ENCODE measurements around the gene NEGR1. TPM values are rescaled to one million over a fixed set of nuclear protein-coding genes. Genes with fewer than 3 reads are reported as not detected.

NEGR1 gene
- total RNA-seq, 4 donors from 2014 or later: 34.5 to 58.8 (median 48.5) TPM

DNA sequence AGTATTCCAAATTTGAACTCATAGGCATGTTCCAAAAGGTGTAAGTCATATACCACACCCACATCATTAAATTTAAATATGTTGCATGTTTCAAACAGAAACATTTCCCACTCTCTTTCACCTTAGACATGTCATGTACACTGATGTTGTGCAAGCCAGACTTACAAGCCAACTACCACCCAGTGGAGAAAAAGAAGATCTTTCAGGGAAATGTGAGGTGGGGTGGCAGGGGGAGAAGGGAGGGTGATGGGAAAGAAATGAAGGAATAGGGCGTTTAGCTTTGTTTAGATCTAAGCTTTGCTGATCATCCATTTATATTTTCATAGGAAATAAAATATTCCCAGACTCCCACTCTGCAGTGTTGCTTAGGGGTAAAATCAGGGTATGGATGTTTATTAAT lies 1.6 kb downstream of the NEGR1 start:
- no peaks in the 10 kb centered on the region for H3K9me3 ChIP-seq
- DNase-seq (ENCODE audit: extremely low spot score): no peak
- 15% methylated on average over 1 of the region's 1 CpG for WGBS
- TF ChIP-seq, protein P1, sequence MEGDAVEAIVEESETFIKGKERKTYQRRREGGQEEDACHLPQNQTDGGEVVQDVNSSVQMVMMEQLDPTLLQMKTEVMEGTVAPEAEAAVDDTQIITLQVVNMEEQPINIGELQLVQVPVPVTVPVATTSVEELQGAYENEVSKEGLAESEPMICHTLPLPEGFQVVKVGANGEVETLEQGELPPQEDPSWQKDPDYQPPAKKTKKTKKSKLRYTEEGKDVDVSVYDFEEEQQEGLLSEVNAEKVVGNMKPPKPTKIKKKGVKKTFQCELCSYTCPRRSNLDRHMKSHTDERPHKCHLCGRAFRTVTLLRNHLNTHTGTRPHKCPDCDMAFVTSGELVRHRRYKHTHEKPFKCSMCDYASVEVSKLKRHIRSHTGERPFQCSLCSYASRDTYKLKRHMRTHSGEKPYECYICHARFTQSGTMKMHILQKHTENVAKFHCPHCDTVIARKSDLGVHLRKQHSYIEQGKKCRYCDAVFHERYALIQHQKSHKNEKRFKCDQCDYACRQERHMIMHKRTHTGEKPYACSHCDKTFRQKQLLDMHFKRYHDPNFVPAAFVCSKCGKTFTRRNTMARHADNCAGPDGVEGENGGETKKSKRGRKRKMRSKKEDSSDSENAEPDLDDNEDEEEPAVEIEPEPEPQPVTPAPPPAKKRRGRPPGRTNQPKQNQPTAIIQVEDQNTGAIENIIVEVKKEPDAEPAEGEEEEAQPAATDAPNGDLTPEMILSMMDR (IDR thresholded peaks at IDR 0.05): no peak
- TF ChIP-seq POLR2A (IDR thresholded peaks at IDR 0.05; ENCODE audit: low read depth) (no peak), EP300 (IDR thresholded peaks at IDR 0.05) (no peak), POLR2AphosphoS5 (IDR thresholded peaks at IDR 0.05) (no peak)
- peaks cover 0 to 62% (median 43%) of the 10 kb centered on the region in 4 donors for H3K4me1 ChIP-seq
- intact Hi-C loops (cut with DNase I): no loop called here
- H3K27ac ChIP-seq (replicated peaks in 1 of 4): peak overlapping the region; percentile 93 to 97 (median 94)
- H3K4me3 ChIP-seq: peak overlapping the region; percentile 71 to 80 (median 79)
- H3K36me3 ChIP-seq: no peaks in the 10 kb centered on the region
- no peaks in the 10 kb centered on the region for H3K27me3 ChIP-seq

DNA sequence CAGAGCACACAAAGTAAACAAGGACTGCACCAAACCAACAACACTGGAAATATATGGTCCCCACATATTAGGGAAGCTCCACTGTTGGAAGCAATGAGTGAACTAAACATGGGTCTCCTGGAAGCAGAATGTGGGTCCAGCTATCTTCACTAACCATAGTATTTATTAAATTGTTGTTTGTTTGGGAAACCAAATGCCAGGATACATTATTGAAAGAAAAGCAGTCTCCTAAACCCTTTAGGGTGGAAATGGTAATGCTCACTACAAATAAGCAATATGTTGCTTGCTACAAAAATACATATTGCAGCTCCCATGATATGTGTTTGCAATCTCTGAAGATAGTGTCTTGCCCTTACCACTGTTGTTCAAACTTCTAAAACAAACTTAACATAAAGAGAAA lies 2.2 kb downstream of the NEGR1 start:
- Histone ChIP-seq H3K36me3 (no peaks in the 10 kb centered on the region), H3K4me3 (peak overlapping the region; percentile 71 to 80 (median 79)), H3K27ac (replicated peaks in 1 of 4) (peak overlapping the region; percentile 93 to 97 (median 94)), H3K27me3 (no peaks in the 10 kb centered on the region), H3K4me1 (peaks cover 0 to 56% (median 38%) of the 10 kb centered on the region in 4 donors), H3K9me3 (no peaks in the 10 kb centered on the region)
- no peak for TF ChIP-seq POLR2AphosphoS5 (IDR thresholded peaks at IDR 0.05)
- no peak for TF ChIP-seq POLR2A (IDR thresholded peaks at IDR 0.05; ENCODE audit: low read depth)
- TF ChIP-seq, protein P1 (IDR thresholded peaks at IDR 0.05): no peak
- TF ChIP-seq EP300 (IDR thresholded peaks at IDR 0.05): no peak
- intact Hi-C loops (cut with DNase I): no loop called here
- DNase-seq (ENCODE audit: extremely low spot score): no peak

DNA sequence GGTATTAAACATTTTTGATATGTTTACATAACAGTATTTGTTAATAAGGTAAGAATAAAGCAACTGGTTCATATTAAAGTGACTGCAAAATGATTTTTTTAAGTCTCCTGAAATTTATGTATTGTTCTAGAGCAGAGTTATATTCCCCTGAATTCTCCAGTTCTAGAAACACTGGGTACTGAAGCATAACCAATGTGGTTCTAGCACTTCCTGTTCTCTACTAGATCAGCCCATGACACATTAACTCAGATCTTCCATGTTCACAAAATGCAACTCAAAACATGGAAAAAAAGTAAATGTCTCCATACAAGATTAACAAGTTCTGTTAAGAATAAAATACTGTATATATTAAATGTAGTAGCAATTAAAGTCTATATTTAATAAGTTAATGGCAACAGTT lies 3.9 kb downstream of the NEGR1 start:
- peaks cover 0 to 47% (median 34%) of the 10 kb centered on the region in 4 donors for H3K4me1 ChIP-seq
- peak overlapping the region; percentile 29 to 97 (median 94) for H3K27ac ChIP-seq (replicated peaks in 1 of 4)

DNA sequence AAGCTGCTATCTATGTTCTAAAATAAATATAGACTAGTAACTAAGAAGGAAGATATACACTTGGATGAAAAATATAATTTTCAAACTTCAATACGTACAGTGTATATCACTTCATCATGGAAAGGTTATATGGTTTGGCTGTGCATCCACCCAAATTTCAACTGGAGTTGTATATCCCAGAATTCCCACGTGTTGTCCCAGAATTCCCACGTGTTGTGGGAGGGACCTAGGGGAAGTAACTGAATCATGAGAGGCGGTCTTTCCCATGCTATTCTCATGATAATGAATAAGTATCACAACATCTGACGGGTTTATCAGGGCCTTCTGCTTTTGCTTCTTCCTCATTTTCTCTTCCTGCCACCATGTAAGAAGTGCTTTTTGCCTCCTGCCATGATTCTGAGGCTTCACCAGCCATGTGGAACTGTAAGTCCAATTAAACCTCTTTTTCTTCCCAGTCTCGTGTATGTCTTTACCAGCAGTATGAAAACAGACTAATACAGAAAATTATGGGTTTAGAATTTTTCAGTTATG lies 10.7 kb downstream of the NEGR1 start:
- no peak for TF ChIP-seq POLR2AphosphoS5 (IDR thresholded peaks at IDR 0.05)
- no peak for TF ChIP-seq POLR2A (IDR thresholded peaks at IDR 0.05; ENCODE audit: low read depth)
- TF ChIP-seq, protein P1 (IDR thresholded peaks at IDR 0.05): no peak
- no peak for TF ChIP-seq EP300 (IDR thresholded peaks at IDR 0.05)
- Histone ChIP-seq H3K4me3 (no peak overlapping the region), H3K36me3 (no peaks in the 10 kb centered on the region), H3K4me1 (peaks cover 0 to 9% (median 3%) of the 10 kb centered on the region in 4 donors), H3K9me3 (no peaks in the 10 kb centered on the region), H3K27ac (replicated peaks in 1 of 4) (no peak overlapping the region), H3K27me3 (no peaks in the 10 kb centered on the region)
- intact Hi-C loops (cut with DNase I): no loop called here
- DNase-seq (ENCODE audit: extremely low spot score): no peak
- WGBS: 79% methylated on average over 6 of the region's 6 CpGs

More for the DNA sequence above, 3.9 kb downstream of the NEGR1 start:
- peak overlapping the region in 3 of 4 donors; percentile 3 to 79 (median 16) for H3K4me3 ChIP-seq
- TF ChIP-seq, protein P1 (IDR thresholded peaks at IDR 0.05): no peak
- no peak for TF ChIP-seq POLR2A (IDR thresholded peaks at IDR 0.05; ENCODE audit: low read depth)
- no peak for TF ChIP-seq POLR2AphosphoS5 (IDR thresholded peaks at IDR 0.05)
- TF ChIP-seq EP300 (IDR thresholded peaks at IDR 0.05): no peak
- no peaks in the 10 kb centered on the region for H3K27me3 ChIP-seq
- intact Hi-C loops (cut with DNase I): no loop called here
- H3K36me3 ChIP-seq: no peaks in the 10 kb centered on the region
- no peaks in the 10 kb centered on the region for H3K9me3 ChIP-seq
- DNase-seq (ENCODE audit: extremely low spot score): no peak

DNA sequence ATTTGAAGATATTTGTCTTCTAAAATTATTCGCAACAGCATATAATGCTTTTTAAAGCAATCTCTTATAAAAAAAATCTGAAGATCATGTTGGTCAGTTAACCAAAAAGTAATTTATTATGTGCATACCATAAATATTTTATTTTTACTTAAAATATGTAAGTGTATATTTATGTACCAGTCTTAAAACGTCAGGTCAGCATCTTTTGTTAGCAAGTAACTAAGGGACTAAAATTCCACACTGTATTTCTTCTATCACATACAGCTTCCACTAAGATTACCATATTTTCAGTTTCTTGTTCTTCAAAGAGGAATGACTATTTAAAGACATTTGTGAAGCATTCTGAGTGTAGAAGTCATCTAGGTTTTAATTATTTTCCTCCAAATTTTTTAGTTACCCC lies 19.6 kb downstream of the NEGR1 start:
- TF ChIP-seq POLR2AphosphoS5 (IDR thresholded peaks at IDR 0.05) (no peak), EP300 (IDR thresholded peaks at IDR 0.05) (no peak), POLR2A (IDR thresholded peaks at IDR 0.05; ENCODE audit: low read depth) (no peak)
- TF ChIP-seq, protein P1 (IDR thresholded peaks at IDR 0.05): no peak
- H3K9me3 ChIP-seq: no peaks in the 10 kb centered on the region
- peaks cover 0 to 15% (median 4%) of the 10 kb centered on the region in 4 donors for H3K4me1 ChIP-seq
- H3K36me3 ChIP-seq: no peaks in the 10 kb centered on the region
- intact Hi-C loops (cut with DNase I): no loop called here
- no peak overlapping the region for H3K4me3 ChIP-seq
- DNase-seq (ENCODE audit: extremely low spot score): no peak
- H3K27ac ChIP-seq (replicated peaks in 1 of 4): no peak overlapping the region
- H3K27me3 ChIP-seq: no peaks in the 10 kb centered on the region
- 67% methylated on average over 2 of the region's 2 CpGs for WGBS
